Skin epidermis (tissue), 12 donors: ENCODE measurements around the gene MROH9.
"Not testable (repeated sequence)": the region's sequence is repeated elsewhere in the genome, so short reads cannot be mapped to it uniquely, and the experiment has no call there.

Experiments used
- H3K27ac ChIP-seq, 21 experiments: fragments of 200-600 bp; sonication (generic) in 11 of 21; one replicate each; pipeline ENCODE4 v1.5.0; 2020; ENCODE audit warnings: mild to moderate bottlenecking in 3 of 21, inconsistent platforms in 2 of 21, moderate library complexity in 2 of 21
- H3K4me3 ChIP-seq, 7 experiments: fragments of 200-600 bp; sonication (generic) in 2 of 7; one replicate each; pipeline ENCODE4 v1.5.0; 2020; ENCODE audit warnings: inconsistent platforms in 2 of 7, mild to moderate bottlenecking in 2 of 7, moderate library complexity in 1 of 7

The MROH9 gene

GRCh38 chr1:170935231-170935630, at the start of gene MROH9:
Gene MROH9 (plus strand): TSS chr1:170935534. CDS start chr1:170945557, 10,023 bp downstream.
- H3K27ac ChIP-seq = no peak within 1 kb of the TSS
- H3K4me3 ChIP-seq = no peak within 1 kb of the TSS

- no peak overlapping the region for H3K27ac ChIP-seq
Measured at GRCh38 chr1:170885551-170885950, 49.8 kb upstream of the MROH9 start.

GRCh38 chr1:170886460-170886859, 48.9 kb upstream of the MROH9 start:
- no peak overlapping the region for H3K4me3 ChIP-seq
- H3K27ac ChIP-seq = no peak overlapping the region

More at GRCh38 chr1:170885551-170885950, 49.8 kb upstream of the MROH9 start:
- H3K4me3 ChIP-seq = no peak overlapping the region

GRCh38 chr1:170887726-170888125, 47.6 kb upstream of the MROH9 start:
- H3K27ac ChIP-seq = no peak overlapping the region
- H3K4me3 ChIP-seq = no peak overlapping the region

GRCh38 chr1:170891872-170892271, 43.5 kb upstream of the MROH9 start:
- H3K27ac ChIP-seq = no peak overlapping the region

GRCh38 chr1:170893655-170894297, 41.6 kb upstream of the MROH9 start:
- Histone ChIP-seq H3K4me3 (no peak overlapping the region), H3K27ac (peak overlapping the region in 2 of 21 experiments; percentile 5 to 58)

More at GRCh38 chr1:170891872-170892271, 43.5 kb upstream of the MROH9 start:
- H3K4me3 ChIP-seq = no peak overlapping the region

GRCh38 chr1:170903961-170904360, 31.4 kb upstream of the MROH9 start:
- no peak overlapping the region for H3K4me3 ChIP-seq
- H3K27ac ChIP-seq = no peak overlapping the region

- Histone ChIP-seq H3K27ac (no peak overlapping the region), H3K4me3 (no peak overlapping the region)
Measured at GRCh38 chr1:170908942-170909341, 26.4 kb upstream of the MROH9 start.

- H3K4me3 ChIP-seq = no peak overlapping the region
- H3K27ac ChIP-seq = peak overlapping the region in 2 of 21 experiments; percentile 24 to 33
Measured at GRCh38 chr1:170910273-170910672, 25.1 kb upstream of the MROH9 start.

GRCh38 chr1:170917373-170917772, 18.0 kb upstream of the MROH9 start:
- Histone ChIP-seq H3K4me3 (no peak overlapping the region), H3K27ac (no peak overlapping the region)

- H3K27ac ChIP-seq, H3K4me3 ChIP-seq: not testable (repeated sequence)
Measured at GRCh38 chr1:170924656-170925055, 10.7 kb upstream of the MROH9 start.

GRCh38 chr1:170927955-170928840, 7.1 kb upstream of the MROH9 start:
- Histone ChIP-seq H3K4me3 (no peak overlapping the region), H3K27ac (peak overlapping the region in 9 of 21 experiments; percentile 7 to 72 (median 49))

- no peak overlapping the region for H3K4me3 ChIP-seq
- H3K27ac ChIP-seq = peak overlapping the region in 15 of 21 experiments; percentile 7 to 72 (median 49)
Measured at GRCh38 chr1:170929412-170929834, 5.9 kb upstream of the MROH9 start.

GRCh38 chr1:170929835-170930554, 5.3 kb upstream of the MROH9 start:
- Histone ChIP-seq H3K4me3 (no peak overlapping the region), H3K27ac (peak overlapping the region in 14 of 21 experiments; percentile 7 to 72 (median 48))

- peak overlapping the region in 1 of 21 experiments; percentile 39 for H3K27ac ChIP-seq
- no peak overlapping the region for H3K4me3 ChIP-seq
Measured at GRCh38 chr1:170931650-170932049, 3.7 kb upstream of the MROH9 start.

- peak overlapping the region in 1 of 21 experiments; percentile 39 for H3K27ac ChIP-seq
Measured at GRCh38 chr1:170932236-170932635, 3.1 kb upstream of the MROH9 start.

GRCh38 chr1:170938281-170938680, 2.9 kb downstream of the MROH9 start:
- Histone ChIP-seq H3K4me3 (no peak overlapping the region), H3K27ac (no peak overlapping the region)

More at GRCh38 chr1:170932236-170932635, 3.1 kb upstream of the MROH9 start:
- H3K4me3 ChIP-seq = no peak overlapping the region

- no peak overlapping the region for H3K27ac ChIP-seq
Measured at GRCh38 chr1:170939476-170939875, 4.1 kb downstream of the MROH9 start.

GRCh38 chr1:170951744-170952143, 16.4 kb downstream of the MROH9 start:
- H3K27ac ChIP-seq, H3K4me3 ChIP-seq: not testable (repeated sequence)

More at GRCh38 chr1:170939476-170939875, 4.1 kb downstream of the MROH9 start:
- no peak overlapping the region for H3K4me3 ChIP-seq

GRCh38 chr1:170959385-170959784, 24.1 kb downstream of the MROH9 start:
- Histone ChIP-seq H3K4me3 (no peak overlapping the region), H3K27ac (no peak overlapping the region)
